Left hindlimb (tissue), 1 donor: ENCODE data around the gene PAGE4.

Source experiments
- DNase-seq: peaks from one replicate; pipeline ENCODE4 v3.0.0-alpha.2; 2018

Gene PAGE4

GRCh38 chrX:49829016-49829415 is at the start of gene PAGE4:
Gene PAGE4, plus strand, starts transcription at chrX:49829303. Its CDS starts 1,126 bp downstream, at chrX:49830429.
- DNase-seq = no peak

- no peak for DNase-seq
Measured at GRCh38 chrX:49784747-49785280, 44.3 kb upstream of the PAGE4 start.

GRCh38 chrX:49792376-49792775 is 36.7 kb upstream of the PAGE4 start:
- DNase-seq = no peak

- no peak for DNase-seq
Measured at GRCh38 chrX:49793686-49794085, 35.4 kb upstream of the PAGE4 start.

- DNase-seq = no peak
Measured at GRCh38 chrX:49799828-49800227, 29.3 kb upstream of the PAGE4 start.

GRCh38 chrX:49809891-49810632 is 19.0 kb upstream of the PAGE4 start:
- DNase-seq = no peak

- DNase-seq = no peak
Measured at GRCh38 chrX:49812177-49812576, 16.9 kb upstream of the PAGE4 start.

GRCh38 chrX:49816435-49816834 is 12.7 kb upstream of the PAGE4 start:
- no peak for DNase-seq

GRCh38 chrX:49838374-49838773 is 9.3 kb downstream of the PAGE4 start:
- DNase-seq = no peak

- peak; percentile 43 for DNase-seq
Measured at GRCh38 chrX:49840679-49841078, 11.6 kb downstream of the PAGE4 start.

- DNase-seq = no peak
Measured at GRCh38 chrX:49842621-49843020, 13.5 kb downstream of the PAGE4 start.

GRCh38 chrX:49844611-49845010 is 15.5 kb downstream of the PAGE4 start:
- DNase-seq = no peak

GRCh38 chrX:49845701-49846403 is 16.7 kb downstream of the PAGE4 start:
- DNase-seq = no peak

- no peak for DNase-seq
Measured at GRCh38 chrX:49846522-49846921, 17.4 kb downstream of the PAGE4 start.

GRCh38 chrX:49848275-49848674 is 19.2 kb downstream of the PAGE4 start:
- no peak for DNase-seq

GRCh38 chrX:49850028-49850427 is 20.9 kb downstream of the PAGE4 start:
- DNase-seq = no peak

- no peak for DNase-seq
Measured at GRCh38 chrX:49853661-49854060, 24.6 kb downstream of the PAGE4 start.

- no peak for DNase-seq
Measured at GRCh38 chrX:49856819-49857218, 27.7 kb downstream of the PAGE4 start.

- no peak for DNase-seq
Measured at GRCh38 chrX:49858341-49858740, 29.2 kb downstream of the PAGE4 start.

- DNase-seq = no peak
Measured at GRCh38 chrX:49859491-49859890, 30.4 kb downstream of the PAGE4 start.

- DNase-seq = no peak
Measured at GRCh38 chrX:49860867-49861535, 31.9 kb downstream of the PAGE4 start.

GRCh38 chrX:49862093-49862492 is 33.0 kb downstream of the PAGE4 start:
- DNase-seq = no peak

- DNase-seq = no peak
Measured at GRCh38 chrX:49868739-49869138, 39.6 kb downstream of the PAGE4 start.

- DNase-seq = no peak
Measured at GRCh38 chrX:49876750-49877149, 47.6 kb downstream of the PAGE4 start.
